ENCODE measurements around the gene KIAA1328. TPM values are rescaled to one million over a fixed set of nuclear protein-coding genes. Genes with fewer than 3 reads are reported as not detected.

Gene KIAA1328
- polyA plus RNA-seq, 1 of the 3 experiments (the other 2 are of a cell fraction) = 2.6 TPM

GRCh38 chr18:37270666-37271052, 441.7 kb downstream of the KIAA1328 start:
- POLR2A ChIA-PET = no interaction called here
- no peak overlapping the region for H3K27ac ChIP-seq (ENCODE audit: low read depth in 2 of 2, low read length in 1 of 2)
- 66% methylated on average over 7 of the region's 7 CpGs for WGBS (ENCODE audit: low lambda C conversion rate)

More at GRCh38 chr18:37270666-37271052, 441.7 kb downstream of the KIAA1328 start:
- Histone ChIP-seq H3K9me3 (no peaks in the 10 kb centered on the region), H3K9ac (no peak overlapping the region), H3K4me2 (no peak overlapping the region), H3K27me3 (ENCODE audit: insufficient read depth) (no peaks in the 10 kb centered on the region), H3K36me3 (replicated peaks in 1 of 2; ENCODE audit: control insufficient read depth in 1 of 2, insufficient read depth in 2 of 2, low read length in 1 of 2) (no peaks in the 10 kb centered on the region), H3K9me2 (no peaks in the 10 kb centered on the region), H3K4me1 (ENCODE audit: control insufficient read depth in 1 of 2, insufficient read depth in 2 of 2, low read depth in 1 of 2, low read length in 1 of 2) (peaks cover 0 to 2% of the 10 kb centered on the region in 2 experiments; a peak in 1 of 4 replicates), H3F3A (replicated peaks; ENCODE audit: insufficient read depth) (no peaks in the 10 kb centered on the region), H4K20me1 (ENCODE audit: insufficient read depth) (no peaks in the 10 kb centered on the region), H3K79me2 (ENCODE audit: insufficient read depth) (no peaks in the 10 kb centered on the region), H3K4me3 (ENCODE audit: low read depth in 2 of 2, low read length in 1 of 2) (no peak overlapping the region), H2AFZ (ENCODE audit: low read depth) (no peak overlapping the region)
- DNase-seq = no peak
- CTCF ChIA-PET = no interaction called here
- TF ChIP-seq SMC3 (IDR thresholded peaks at IDR 0.05; ENCODE audit: low read depth, low read length) (no peak), MEF2A (IDR thresholded peaks at IDR 0.05; ENCODE audit: borderline replicate concordance, low read depth) (no peak), USF2 (IDR thresholded peaks at IDR 0.05; ENCODE audit: borderline replicate concordance, low read depth, low read length) (no peak), FOSL2 (IDR thresholded peaks at IDR 0.05; ENCODE audit: borderline replicate concordance, low read depth) (no peak), ELF1 (IDR thresholded peaks at IDR 0.05) (no peak), USF1 (IDR thresholded peaks at IDR 0.05; ENCODE audit: borderline replicate concordance, low read depth) (no peak), TCF12 (IDR thresholded peaks at IDR 0.05) (no peak), CTCF (IDR thresholded peaks at IDR 0.05) (no peak), RCOR1 (IDR thresholded peaks at IDR 0.05; ENCODE audit: low read length) (no peak), REST (IDR thresholded peaks at IDR 0.05; ENCODE audit: low read depth, low read length) (no peak), TEAD4 (IDR thresholded peaks at IDR 0.05; ENCODE audit: borderline replicate concordance, insufficient read depth) (no peak), EZH2phosphoT487 (IDR thresholded peaks at IDR 0.05; ENCODE audit: borderline replicate concordance, low read depth) (no peak)

Data from SK-N-SH (cell line).